Fibroblast of lung (primary cell): Measurements from ENCODE around the gene SEC61G. TPM values are rescaled to one million over a fixed set of nuclear protein-coding genes. Genes with fewer than 3 reads are reported as not detected.

Source experiments
- DNase-seq, 2 donors: peaks; one replicate each; pipeline versions ENCODE4 v3.0.0 to v3.0.0-alpha.2; 2010; ENCODE audit warnings: low read depth in 2 of 2
- H2AFZ ChIP-seq: 2 replicates; pipeline ENCODE4 v1.5.1; 2012; ENCODE audit warnings: low read length, control low read depth, inconsistent platforms
- H3K27ac ChIP-seq: 2 replicates; pipeline ENCODE4 v1.5.1; 2011; ENCODE audit warnings: low read length, control low read depth; ENCODE audit not compliant: insufficient read depth
- H3K27me3 ChIP-seq: 2 replicates; pipeline ENCODE4 v1.5.1; 2011; ENCODE audit warnings: mild to moderate bottlenecking, low read length; ENCODE audit not compliant: control insufficient read depth, insufficient read depth
- H3K36me3 ChIP-seq: 2 replicates; pipeline ENCODE4 v1.5.1; 2011; ENCODE audit warnings: low read length; ENCODE audit not compliant: control insufficient read depth, insufficient read depth
- H3K4me1 ChIP-seq: 2 replicates; pipeline ENCODE4 v1.5.1; 2011; ENCODE audit warnings: low read length; ENCODE audit not compliant: control insufficient read depth, insufficient read depth; ENCODE audit errors: extremely low read depth
- H3K4me2 ChIP-seq: 2 replicates; pipeline ENCODE4 v1.5.1; 2011; ENCODE audit warnings: low read length, control low read depth; ENCODE audit not compliant: insufficient read depth; ENCODE audit errors: extremely low read depth
- H3K4me3 ChIP-seq, 4 experiments: fragments of 200-600 bp in 1 of 4; sonication (generic) in 1 of 4; replicated peaks in 1 of 4; 2 replicates each; pipeline ENCODE4 v1.5.1; 2011 to 2016; ENCODE audit warnings: low read length in 4 of 4, low read depth in 3 of 4, mild to moderate bottlenecking in 3 of 4, control low read depth in 2 of 4, inconsistent platforms in 1 of 4, mixed read lengths in 1 of 4; ENCODE audit not compliant: insufficient read depth in 1 of 4; ENCODE audit errors: control extremely low read depth in 1 of 4
- H3K79me2 ChIP-seq: 2 replicates; pipeline ENCODE4 v1.5.1; 2012; ENCODE audit warnings: mild to moderate bottlenecking, low read length, inconsistent platforms; ENCODE audit not compliant: control insufficient read depth, insufficient read depth
- H3K9ac ChIP-seq: 2 replicates; pipeline ENCODE4 v1.5.1; 2011; ENCODE audit warnings: mild to moderate bottlenecking, low read length, control low read depth; ENCODE audit not compliant: insufficient read depth
- H3K9me3 ChIP-seq: 2 replicates; pipeline ENCODE4 v1.5.1; 2012; ENCODE audit warnings: low read depth, low read length; ENCODE audit not compliant: control insufficient read depth, insufficient read depth
- H4K20me1 ChIP-seq: 2 replicates; pipeline ENCODE4 v1.5.1; 2011; ENCODE audit warnings: low read length; ENCODE audit not compliant: control insufficient read depth, insufficient read depth; ENCODE audit errors: extremely low read depth
- EZH2 ChIP-seq: IDR thresholded peaks from 2 replicates; pipeline ENCODE4 v1.5.1; 2012; ENCODE audit warnings: low read length, control low read depth, mild to moderate bottlenecking; ENCODE audit errors: missing control alignments
- polyA plus RNA-seq, 2 donors: library from polyadenylated mRNA; depleted of rRNA in 1 of 2; stranded (reverse) in 1 of 2; unstranded in 1 of 2; fragments of >200 nt; gene quantifications; 2 replicates each; pipeline ENCODE4 v1.2.1, GENCODE V29; 2011 to 2012; ENCODE audit warnings: missing spikeins in 1 of 2
- total RNA-seq: library from RNA; depleted of rRNA; stranded (reverse); fragments of >200 nt; gene quantifications from 2 replicates; pipeline ENCODE4 v1.2.1, GENCODE V29; 2014
- TF ChIP-seq, protein P1 (sequence below), 2 donors: IDR thresholded peaks in 1 of 2; conservative IDR thresholded peaks in 1 of 2; 1 replicate in 1 of 2; 2 replicates in 1 of 2; pipeline ENCODE4 v1.5.1; 2011 to 2012; ENCODE audit warnings: low read length in 2 of 2, control low read depth in 1 of 2, inconsistent platforms in 1 of 2, low read depth in 1 of 2, mild to moderate bottlenecking in 1 of 2

The SEC61G gene
- total and polyA plus RNA-seq, 2 donors (not counting 1 experiment from before 2014, with no cell fraction given), result 143 to 623 TPM

DNA sequence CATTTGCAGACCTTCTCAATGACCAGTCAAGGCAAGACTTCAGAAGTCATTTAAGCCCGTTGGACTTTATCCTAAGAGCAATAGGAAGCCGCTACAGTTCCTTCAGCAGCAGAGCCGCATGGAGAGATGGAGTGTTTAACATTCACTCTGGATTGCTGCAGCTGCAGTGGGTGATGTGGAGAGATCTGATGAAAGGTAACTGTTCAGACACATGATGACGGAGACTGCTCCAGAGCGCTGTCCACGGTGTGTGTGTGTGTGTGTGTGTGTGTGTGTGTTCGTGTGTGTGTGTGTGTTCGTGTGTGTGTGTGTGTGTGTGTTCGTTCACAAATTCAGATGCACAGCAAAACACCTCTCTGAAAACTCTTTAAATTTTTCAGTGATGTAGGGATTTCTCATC lies 37.0 kb downstream of the SEC61G start:
- H3K4me1 ChIP-seq, result no peaks in the 10 kb centered on the region
- no peaks in the 10 kb centered on the region for H3K9me3 ChIP-seq
- H3K4me2 ChIP-seq, result no peak overlapping the region
- H3K79me2 ChIP-seq, result no peaks in the 10 kb centered on the region
- no peak for DNase-seq
- TF ChIP-seq, protein P1, sequence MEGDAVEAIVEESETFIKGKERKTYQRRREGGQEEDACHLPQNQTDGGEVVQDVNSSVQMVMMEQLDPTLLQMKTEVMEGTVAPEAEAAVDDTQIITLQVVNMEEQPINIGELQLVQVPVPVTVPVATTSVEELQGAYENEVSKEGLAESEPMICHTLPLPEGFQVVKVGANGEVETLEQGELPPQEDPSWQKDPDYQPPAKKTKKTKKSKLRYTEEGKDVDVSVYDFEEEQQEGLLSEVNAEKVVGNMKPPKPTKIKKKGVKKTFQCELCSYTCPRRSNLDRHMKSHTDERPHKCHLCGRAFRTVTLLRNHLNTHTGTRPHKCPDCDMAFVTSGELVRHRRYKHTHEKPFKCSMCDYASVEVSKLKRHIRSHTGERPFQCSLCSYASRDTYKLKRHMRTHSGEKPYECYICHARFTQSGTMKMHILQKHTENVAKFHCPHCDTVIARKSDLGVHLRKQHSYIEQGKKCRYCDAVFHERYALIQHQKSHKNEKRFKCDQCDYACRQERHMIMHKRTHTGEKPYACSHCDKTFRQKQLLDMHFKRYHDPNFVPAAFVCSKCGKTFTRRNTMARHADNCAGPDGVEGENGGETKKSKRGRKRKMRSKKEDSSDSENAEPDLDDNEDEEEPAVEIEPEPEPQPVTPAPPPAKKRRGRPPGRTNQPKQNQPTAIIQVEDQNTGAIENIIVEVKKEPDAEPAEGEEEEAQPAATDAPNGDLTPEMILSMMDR (conservative IDR thresholded peaks at IDR 0.05 in 1 of 2, IDR thresholded peaks at IDR 0.05 in 1 of 2; ENCODE audit: low read depth in 1 of 2, low read length in 2 of 2), result no peak
- no peak for TF ChIP-seq EZH2
- H3K27me3 ChIP-seq, result no peaks in the 10 kb centered on the region
- H2AFZ ChIP-seq, result no peak overlapping the region
- no peak overlapping the region for H3K27ac ChIP-seq
- no peak overlapping the region for H3K9ac ChIP-seq
- H3K4me3 ChIP-seq, result no peak overlapping the region
- no peaks in the 10 kb centered on the region for H4K20me1 ChIP-seq
- H3K36me3 ChIP-seq, result no peaks in the 10 kb centered on the region

DNA sequence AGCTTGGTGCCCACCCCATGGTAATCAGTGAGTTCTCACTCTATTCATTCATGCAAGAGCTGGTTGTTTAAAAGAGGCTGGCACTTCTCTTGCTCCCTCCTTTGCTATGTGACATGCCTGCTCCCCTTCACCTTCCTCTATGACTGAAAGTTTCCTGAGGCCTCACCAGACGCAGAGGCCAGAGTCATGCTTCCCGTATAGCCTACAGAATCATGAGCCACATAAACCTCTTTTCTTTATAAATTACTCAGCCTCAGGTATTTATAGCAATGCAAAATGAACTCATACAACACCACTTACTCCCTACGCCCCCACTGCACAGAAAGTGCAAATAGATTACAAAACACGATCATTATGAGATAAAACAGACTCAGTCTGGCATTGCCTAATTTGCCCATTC lies 39.0 kb downstream of the SEC61G start:
- Histone ChIP-seq H4K20me1 (no peaks in the 10 kb centered on the region), H3K4me2 (no peak overlapping the region), H3K36me3 (no peaks in the 10 kb centered on the region), H3K4me3 (no peak overlapping the region), H3K9me3 (no peaks in the 10 kb centered on the region), H3K79me2 (no peaks in the 10 kb centered on the region), H3K27me3 (no peaks in the 10 kb centered on the region), H3K27ac (no peak overlapping the region), H3K4me1 (no peaks in the 10 kb centered on the region), H2AFZ (no peak overlapping the region), H3K9ac (no peak overlapping the region)
- TF ChIP-seq, protein P1 (conservative IDR thresholded peaks at IDR 0.05 in 1 of 2, IDR thresholded peaks at IDR 0.05 in 1 of 2; ENCODE audit: low read depth in 1 of 2, low read length in 2 of 2), result no peak
- TF ChIP-seq EZH2, result no peak
- no peak for DNase-seq

DNA sequence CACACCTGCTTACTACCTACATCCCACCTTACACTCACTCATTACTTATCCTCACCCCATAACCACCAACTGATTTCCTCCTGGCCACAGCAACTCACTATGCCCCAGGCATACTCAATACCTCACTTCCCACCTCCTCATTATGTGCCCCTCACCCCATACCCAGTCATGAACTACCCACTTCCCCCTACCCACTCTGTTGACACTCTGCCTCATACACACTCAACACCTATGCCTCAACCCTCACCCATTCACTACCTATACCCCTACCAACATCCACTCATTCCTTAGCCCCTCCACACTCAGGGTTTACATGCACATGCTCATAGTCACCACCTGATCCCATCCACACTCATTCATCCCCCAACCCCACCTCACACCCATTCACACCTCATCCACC lies 39.6 kb downstream of the SEC61G start:
- Histone ChIP-seq H3K79me2 (no peaks in the 10 kb centered on the region), H3K9me3 (no peaks in the 10 kb centered on the region), H3K27ac (no peak overlapping the region), H3K27me3 (no peaks in the 10 kb centered on the region), H4K20me1 (no peaks in the 10 kb centered on the region), H3K4me3 (no peak overlapping the region), H3K4me1 (no peaks in the 10 kb centered on the region), H2AFZ (no peak overlapping the region), H3K4me2 (no peak overlapping the region), H3K36me3 (no peaks in the 10 kb centered on the region), H3K9ac (no peak overlapping the region)
- no peak for DNase-seq
- no peak for TF ChIP-seq EZH2
- TF ChIP-seq, protein P1 (conservative IDR thresholded peaks at IDR 0.05 in 1 of 2, IDR thresholded peaks at IDR 0.05 in 1 of 2; ENCODE audit: low read depth in 1 of 2, low read length in 2 of 2), result no peak
